HEK293 (cell line): ENCODE data around the gene CD33.

Source experiments
- YY2 ChIP-seq: fragments of 450-650 bp; formaldehyde crosslinking; IDR thresholded peaks from 2 replicates; pipeline ENCODE4 v1.5.1; 2016; ENCODE audit warnings: missing biosample characterization, missing genetic modification characterization
- ZFP37 ChIP-seq: fragments of 450-650 bp; formaldehyde crosslinking; IDR thresholded peaks from 2 replicates; pipeline ENCODE4 v1.5.1; 2016; ENCODE audit warnings: missing biosample characterization, missing genetic modification characterization
- ZNF140 ChIP-seq: fragments of 450-650 bp; formaldehyde crosslinking; IDR thresholded peaks from 2 replicates; pipeline ENCODE4 v1.5.1; 2016; ENCODE audit warnings: missing biosample characterization, missing genetic modification characterization
- ZNF174 ChIP-seq: fragments of 450-650 bp; formaldehyde crosslinking; IDR thresholded peaks from 2 replicates; pipeline ENCODE4 v1.5.0; 2017; ENCODE audit warnings: missing biosample characterization, mild to moderate bottlenecking, missing genetic modification characterization
- ZNF311 ChIP-seq: fragments of 450-650 bp; formaldehyde crosslinking; IDR thresholded peaks from 2 replicates; pipeline ENCODE4 v1.5.1; 2017; ENCODE audit warnings: missing biosample characterization, missing genetic modification characterization, borderline replicate concordance
- ZNF391 ChIP-seq: fragments of 450-650 bp; formaldehyde crosslinking; IDR thresholded peaks from 2 replicates; pipeline ENCODE4 v1.5.1; 2016; ENCODE audit warnings: low read depth, missing biosample characterization, missing genetic modification characterization, borderline replicate concordance
- ZNF629 ChIP-seq: fragments of 450-650 bp; formaldehyde crosslinking; IDR thresholded peaks from 2 replicates; pipeline ENCODE4 v1.5.1; 2017; ENCODE audit warnings: missing biosample characterization, missing genetic modification characterization
- TF ChIP-seq, protein P1 (sequence below): fragments of 450-650 bp; formaldehyde crosslinking; IDR thresholded peaks from 2 replicates; pipeline ENCODE4 v1.5.1; 2016; ENCODE audit warnings: missing biosample characterization, missing genetic modification characterization
- TF ChIP-seq, protein P2 (sequence below): fragments of 450-650 bp; formaldehyde crosslinking; optimal IDR thresholded peaks from 2 replicates; pipeline ENCODE3; 2016; ENCODE audit warnings: missing biosample characterization, mild to moderate bottlenecking, missing genetic modification characterization
- TF ChIP-seq, protein P3 (sequence below): fragments of 450-650 bp; formaldehyde crosslinking; IDR thresholded peaks from 2 replicates; pipeline ENCODE4 v1.5.1; 2016; ENCODE audit warnings: missing biosample characterization, missing genetic modification characterization, low read depth

DNA sequence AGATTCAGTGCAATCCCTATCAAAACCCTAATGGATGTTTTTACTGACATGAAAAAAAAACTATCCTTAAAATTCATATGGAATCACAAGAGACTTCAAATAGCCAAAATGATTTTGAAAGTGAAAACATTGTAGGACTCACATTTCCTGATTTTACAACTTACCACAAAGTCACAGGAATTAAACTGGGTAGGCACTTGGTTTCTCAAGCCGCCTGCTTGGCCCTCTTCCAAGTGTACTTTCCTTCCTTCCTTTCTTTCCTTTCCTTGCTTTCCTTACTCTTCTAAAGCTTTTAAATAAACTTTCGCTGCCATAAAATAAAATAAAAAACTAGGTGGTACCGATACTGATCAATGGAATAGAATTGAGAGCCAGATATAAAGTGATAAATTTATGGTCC, 21.0 kb upstream of the CD33 start:
- TF ChIP-seq YY2 = no peak
- TF ChIP-seq ZNF629 (tag by site-specific recombination) = no peak
- no peak for TF ChIP-seq ZNF391 (tag by site-specific recombination)
- TF ChIP-seq, protein P1, sequence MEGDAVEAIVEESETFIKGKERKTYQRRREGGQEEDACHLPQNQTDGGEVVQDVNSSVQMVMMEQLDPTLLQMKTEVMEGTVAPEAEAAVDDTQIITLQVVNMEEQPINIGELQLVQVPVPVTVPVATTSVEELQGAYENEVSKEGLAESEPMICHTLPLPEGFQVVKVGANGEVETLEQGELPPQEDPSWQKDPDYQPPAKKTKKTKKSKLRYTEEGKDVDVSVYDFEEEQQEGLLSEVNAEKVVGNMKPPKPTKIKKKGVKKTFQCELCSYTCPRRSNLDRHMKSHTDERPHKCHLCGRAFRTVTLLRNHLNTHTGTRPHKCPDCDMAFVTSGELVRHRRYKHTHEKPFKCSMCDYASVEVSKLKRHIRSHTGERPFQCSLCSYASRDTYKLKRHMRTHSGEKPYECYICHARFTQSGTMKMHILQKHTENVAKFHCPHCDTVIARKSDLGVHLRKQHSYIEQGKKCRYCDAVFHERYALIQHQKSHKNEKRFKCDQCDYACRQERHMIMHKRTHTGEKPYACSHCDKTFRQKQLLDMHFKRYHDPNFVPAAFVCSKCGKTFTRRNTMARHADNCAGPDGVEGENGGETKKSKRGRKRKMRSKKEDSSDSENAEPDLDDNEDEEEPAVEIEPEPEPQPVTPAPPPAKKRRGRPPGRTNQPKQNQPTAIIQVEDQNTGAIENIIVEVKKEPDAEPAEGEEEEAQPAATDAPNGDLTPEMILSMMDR (tag by site-specific recombination) = no peak
- TF ChIP-seq ZFP37 (tag by site-specific recombination) = no peak
- TF ChIP-seq ZNF311 (tag by site-specific recombination) = no peak
- TF ChIP-seq ZNF140 (tag by site-specific recombination) = no peak
- TF ChIP-seq, protein P2, sequence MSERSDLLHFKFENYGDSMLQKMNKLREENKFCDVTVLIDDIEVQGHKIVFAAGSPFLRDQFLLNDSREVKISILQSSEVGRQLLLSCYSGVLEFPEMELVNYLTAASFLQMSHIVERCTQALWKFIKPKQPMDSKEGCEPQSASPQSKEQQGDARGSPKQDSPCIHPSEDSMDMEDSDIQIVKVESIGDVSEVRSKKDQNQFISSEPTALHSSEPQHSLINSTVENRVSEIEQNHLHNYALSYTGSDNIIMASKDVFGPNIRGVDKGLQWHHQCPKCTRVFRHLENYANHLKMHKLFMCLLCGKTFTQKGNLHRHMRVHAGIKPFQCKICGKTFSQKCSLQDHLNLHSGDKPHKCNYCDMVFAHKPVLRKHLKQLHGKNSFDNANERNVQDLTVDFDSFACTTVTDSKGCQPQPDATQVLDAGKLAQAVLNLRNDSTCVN (tag by site-specific recombination) = no peak
- TF ChIP-seq ZNF174 (tag by site-specific recombination) = no peak
- TF ChIP-seq, protein P3, sequence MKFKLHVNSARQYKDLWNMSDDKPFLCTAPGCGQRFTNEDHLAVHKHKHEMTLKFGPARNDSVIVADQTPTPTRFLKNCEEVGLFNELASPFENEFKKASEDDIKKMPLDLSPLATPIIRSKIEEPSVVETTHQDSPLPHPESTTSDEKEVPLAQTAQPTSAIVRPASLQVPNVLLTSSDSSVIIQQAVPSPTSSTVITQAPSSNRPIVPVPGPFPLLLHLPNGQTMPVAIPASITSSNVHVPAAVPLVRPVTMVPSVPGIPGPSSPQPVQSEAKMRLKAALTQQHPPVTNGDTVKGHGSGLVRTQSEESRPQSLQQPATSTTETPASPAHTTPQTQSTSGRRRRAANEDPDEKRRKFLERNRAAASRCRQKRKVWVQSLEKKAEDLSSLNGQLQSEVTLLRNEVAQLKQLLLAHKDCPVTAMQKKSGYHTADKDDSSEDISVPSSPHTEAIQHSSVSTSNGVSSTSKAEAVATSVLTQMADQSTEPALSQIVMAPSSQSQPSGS (tag by site-specific recombination) = no peak
